Measurements from ENCODE around the gene APOBEC3A.

DNA sequence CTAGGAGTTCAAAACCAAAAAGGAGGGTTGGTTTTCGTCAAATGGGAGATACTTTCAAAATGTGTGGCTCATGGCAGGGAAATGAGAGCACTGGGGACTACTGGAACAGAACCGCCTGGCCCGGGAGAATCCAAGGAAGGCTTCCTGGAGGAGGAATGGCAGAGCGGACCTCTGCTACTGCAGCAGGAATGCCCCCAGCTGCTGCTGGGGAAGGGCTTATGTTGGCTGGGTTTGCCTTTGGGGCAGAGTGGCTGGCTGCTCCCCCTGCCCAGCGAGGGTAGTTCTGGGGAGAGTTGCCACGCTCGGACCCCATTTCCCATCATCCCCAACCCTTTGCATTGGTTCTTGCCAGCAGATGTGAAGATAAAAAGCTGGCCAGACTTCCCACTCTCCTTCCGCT is 10.6 kb upstream of the APOBEC3A start:
- TF ChIP-seq, protein P1, sequence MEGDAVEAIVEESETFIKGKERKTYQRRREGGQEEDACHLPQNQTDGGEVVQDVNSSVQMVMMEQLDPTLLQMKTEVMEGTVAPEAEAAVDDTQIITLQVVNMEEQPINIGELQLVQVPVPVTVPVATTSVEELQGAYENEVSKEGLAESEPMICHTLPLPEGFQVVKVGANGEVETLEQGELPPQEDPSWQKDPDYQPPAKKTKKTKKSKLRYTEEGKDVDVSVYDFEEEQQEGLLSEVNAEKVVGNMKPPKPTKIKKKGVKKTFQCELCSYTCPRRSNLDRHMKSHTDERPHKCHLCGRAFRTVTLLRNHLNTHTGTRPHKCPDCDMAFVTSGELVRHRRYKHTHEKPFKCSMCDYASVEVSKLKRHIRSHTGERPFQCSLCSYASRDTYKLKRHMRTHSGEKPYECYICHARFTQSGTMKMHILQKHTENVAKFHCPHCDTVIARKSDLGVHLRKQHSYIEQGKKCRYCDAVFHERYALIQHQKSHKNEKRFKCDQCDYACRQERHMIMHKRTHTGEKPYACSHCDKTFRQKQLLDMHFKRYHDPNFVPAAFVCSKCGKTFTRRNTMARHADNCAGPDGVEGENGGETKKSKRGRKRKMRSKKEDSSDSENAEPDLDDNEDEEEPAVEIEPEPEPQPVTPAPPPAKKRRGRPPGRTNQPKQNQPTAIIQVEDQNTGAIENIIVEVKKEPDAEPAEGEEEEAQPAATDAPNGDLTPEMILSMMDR (IDR thresholded peaks at IDR 0.05), result no peak
- TF ChIP-seq POLR2A (IDR thresholded peaks at IDR 0.05) (no peak), EP300 (IDR thresholded peaks at IDR 0.05) (no peak)
